C4-2B (cell line): ENCODE results near the gene FKBP1B.

Source experiments
- CTCF ChIP-seq: fragments of 450-650 bp; conservative IDR thresholded peaks from 2 replicates; pipeline ENCODE4 v1.5.1; 2017; ENCODE audit warnings: mild to moderate bottlenecking
- ZFX ChIP-seq: fragments of 450-650 bp; IDR thresholded peaks from 2 replicates; pipeline ENCODE4 v1.6.1; 2017

DNA sequence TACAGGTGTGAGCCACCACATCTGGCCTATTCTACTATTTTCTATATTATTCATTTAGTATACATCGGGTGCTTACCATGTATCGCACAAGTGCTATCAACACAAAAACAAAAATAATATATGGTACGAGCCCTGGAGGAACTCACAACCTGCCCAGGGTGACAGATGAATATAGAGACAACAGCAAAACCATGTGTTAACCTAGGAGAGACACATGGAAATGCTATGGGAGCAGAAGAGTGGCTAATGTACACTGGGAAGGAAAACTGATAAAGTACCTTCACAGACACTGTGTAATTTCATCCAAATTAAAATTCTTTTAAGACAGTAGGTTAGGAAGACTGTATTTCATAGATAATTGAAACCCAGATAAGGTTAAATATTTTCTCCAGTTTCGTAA lies 22.7 kb downstream of the FKBP1B start:
- TF ChIP-seq CTCF (no peak), ZFX (no peak)
